Stimulated activated CD4-positive, alpha-beta T cell treated with anti-CD3 and anti-CD28 coated beads, Interleukin-2, amount 100 ng/mL, for 48 hours (primary cell): ENCODE results near the gene TENT4B.
"Not testable (repeated sequence)": the region's sequence is repeated elsewhere in the genome, so short reads cannot be mapped to it uniquely, and the experiment has no call there.

ENCODE experiments used
- DNase-seq, 2 donors: peaks; one replicate each; pipeline ENCODE4 v3.0.0-alpha.2; 2020

Gene TENT4B

GRCh38 chr16:50238868-50239301, 85.8 kb downstream of the TENT4B start:
- DNase-seq, result no peak

GRCh38 chr16:50243024-50243423, 89.9 kb downstream of the TENT4B start:
- DNase-seq, result not testable (repeated sequence)

- DNase-seq, result no peak
Observed at GRCh38 chr16:50244140-50244503, 91.0 kb downstream of the TENT4B start.

- DNase-seq, result no peak
Observed at GRCh38 chr16:50244504-50245416, 91.7 kb downstream of the TENT4B start.

GRCh38 chr16:50245417-50246298, 92.6 kb downstream of the TENT4B start:
- peak in 1 of 2 donors; percentile 41 for DNase-seq

GRCh38 chr16:50246299-50247122, 93.4 kb downstream of the TENT4B start:
- no peak for DNase-seq

- no peak for DNase-seq
Observed at GRCh38 chr16:50247123-50247905, 94.2 kb downstream of the TENT4B start.

- no peak for DNase-seq
Observed at GRCh38 chr16:50247906-50248608, 95.0 kb downstream of the TENT4B start.

GRCh38 chr16:50248845-50249244, 95.7 kb downstream of the TENT4B start:
- no peak for DNase-seq

GRCh38 chr16:50251375-50252081, 98.4 kb downstream of the TENT4B start:
- DNase-seq, result no peak

- no peak for DNase-seq
Observed at GRCh38 chr16:50252082-50252611, 99.0 kb downstream of the TENT4B start.

- DNase-seq, result no peak
Observed at GRCh38 chr16:50252874-50253513, 99.9 kb downstream of the TENT4B start.

- DNase-seq, result no peak
Observed at GRCh38 chr16:50253514-50253910, 100.4 kb downstream of the TENT4B start.

- DNase-seq, result no peak
Observed at GRCh38 chr16:50254072-50254471, 101.0 kb downstream of the TENT4B start.

GRCh38 chr16:50255538-50255937, 102.4 kb downstream of the TENT4B start:
- DNase-seq, result no peak

GRCh38 chr16:50256604-50257003, 103.5 kb downstream of the TENT4B start:
- no peak for DNase-seq

GRCh38 chr16:50257876-50258275, 104.8 kb downstream of the TENT4B start:
- no peak for DNase-seq

GRCh38 chr16:50259334-50260205, 106.5 kb downstream of the TENT4B start:
- DNase-seq, result no peak
